Adrenal gland (tissue), 12 donors: ENCODE data around the gene SLC24A3. TPM values are rescaled to one million over a fixed set of nuclear protein-coding genes. Genes with fewer than 3 reads are reported as not detected.

Experiments used
- DNase-seq, 7 donors: peaks; one replicate each; pipeline ENCODE4 v3.0.0-alpha.2; 2019 to 2020
- H3K27ac ChIP-seq, 5 donors: fragments of 200-600 bp; sonication (generic) in 4 of 5; 1 replicate in 3 of 5; 2 replicates in 2 of 5; pipeline versions ENCODE4 v1.5.1 to v1.8.0; 2016 to 2020; ENCODE audit warnings: mild to moderate bottlenecking in 1 of 5
- H3K27me3 ChIP-seq: fragments of 200-600 bp; 2 replicates; pipeline ENCODE4 v1.8.0; 2021
- H3K36me3 ChIP-seq, 2 donors: fragments of 200-600 bp; replicated peaks in 1 of 2; 1 replicate in 1 of 2; 2 replicates in 1 of 2; pipeline versions ENCODE4 v1.5.1 to v1.8.0; 2018 to 2022
- H3K4me1 ChIP-seq, 2 donors: fragments of 200-600 bp; replicated peaks in 1 of 2; 1 replicate in 1 of 2; 2 replicates in 1 of 2; pipeline versions ENCODE4 v1.5.1 to v1.8.0; 2018 to 2021
- H3K4me3 ChIP-seq, 4 donors: fragments of 200-600 bp; sonication (generic) in 3 of 4; one replicate each; pipeline ENCODE4 v1.5.1; 2016 to 2018
- H3K9me3 ChIP-seq, 3 donors: fragments of 200-600 bp; sonication (generic) in 1 of 3; replicated peaks in 1 of 3; 1 replicate in 2 of 3; 2 replicates in 1 of 3; pipeline versions ENCODE4 v1.5.1 to v1.8.0; 2016 to 2021
- POLR2A ChIP-seq, 2 donors: fragments of 450-650 bp; IDR thresholded peaks; one replicate each; pipeline ENCODE4 v1.6.1; 2017; ENCODE audit warnings: antibody characterized with exemption in 2 of 2, mild to moderate bottlenecking in 2 of 2, moderate library complexity in 1 of 2
- WGBS, 4 donors: extraction: QIAGEN DNeasy Blood & Tissue Kit in 2 of 4; methylation state at CpG; one replicate each; pipeline versions ENCODE4 v1.1.5 to v1.1.7; 2013 to 2017; 5-methylcytosine and 5-hydroxymethylcytosine counted together
- intact Hi-C, 2 donors: fragments of 100-400 bp; cut with DNase I; formaldehyde crosslinking; loops; one replicate each; pipeline versions ENCODE4 v1.14.1 to v1.15.0; 2022 to 2023
- polyA plus RNA-seq, 3 donors: library from polyadenylated mRNA; stranded (reverse); fragments of 200-250 nt in 2 of 3; fragments of 350-450 nt in 1 of 3; fragmentation: Illumina TruSeq in 1 of 3; extraction: RNeasy Lipid Tissue Mini Kit (QIAGEN cat#74804) in 1 of 3; gene quantifications; one replicate each; pipeline ENCODE4 v1.2.3, GENCODE V29; 2013 to 2014
- total RNA-seq, 9 donors: library from RNA; depleted of rRNA in 4 of 9; stranded (reverse); fragments of >200 nt in 4 of 9; fragments of 120-200 nt in 1 of 9; fragmentation: NEBNext Ultra II Directional in 1 of 9; extraction: Animal tissue kit (Norgen Biotek cat#: 25700) in 1 of 9; gene quantifications; one replicate each; pipeline versions ENCODE4 v1.1.0 to v1.2.4, GENCODE V29; 2013 to 2023
- TF ChIP-seq, protein P1 (sequence below), 6 experiments: fragments of 450-650 bp in 4 of 6; fragments of 200-600 bp in 2 of 6; sonication (generic) in 1 of 6; IDR thresholded peaks; 1 replicate in 5 of 6; 2 replicates in 1 of 6; pipeline versions ENCODE4 v1.5.1 to v1.8.0; 2016 to 2021; ENCODE audit warnings: antibody characterized with exemption in 6 of 6, mild to moderate bottlenecking in 2 of 6, moderate library complexity in 1 of 6
- donor health status: healthy with polysubstance abuse.
- donor health status: Bipolar disorder and iron deficiency.
- donor health status: DM: yes; HTN: yes; CAD: no.
- donor health status: DM: no; HTN: no; CAD: no.
- donor health status: DM: no; HTN: no; CAD: no.
- donor health status: DM: yes; HTN: yes; CAD: no.

The SLC24A3 gene
- total and polyA plus RNA-seq, 12 donors = 0.89 to 44.4 (median 2.7) TPM

GRCh38 chr20:19530006-19530405 is 317.6 kb downstream of the SLC24A3 start:
- 87 to 93% (median 90%) methylated on average over 5 of the region's 5 CpGs for WGBS, 4 donors
- Histone ChIP-seq H3K4me1 (no peaks in the 10 kb centered on the region), H3K27me3 (no peaks in the 10 kb centered on the region), H3K36me3 (no peaks in the 10 kb centered on the region), H3K27ac (no peak overlapping the region), H3K9me3 (no peaks in the 10 kb centered on the region), H3K4me3 (no peak overlapping the region)
- no peak for DNase-seq
- intact Hi-C loops = no loop called here
- no peak for TF ChIP-seq POLR2A (IDR thresholded peaks at IDR 0.05)
- TF ChIP-seq, protein P1, sequence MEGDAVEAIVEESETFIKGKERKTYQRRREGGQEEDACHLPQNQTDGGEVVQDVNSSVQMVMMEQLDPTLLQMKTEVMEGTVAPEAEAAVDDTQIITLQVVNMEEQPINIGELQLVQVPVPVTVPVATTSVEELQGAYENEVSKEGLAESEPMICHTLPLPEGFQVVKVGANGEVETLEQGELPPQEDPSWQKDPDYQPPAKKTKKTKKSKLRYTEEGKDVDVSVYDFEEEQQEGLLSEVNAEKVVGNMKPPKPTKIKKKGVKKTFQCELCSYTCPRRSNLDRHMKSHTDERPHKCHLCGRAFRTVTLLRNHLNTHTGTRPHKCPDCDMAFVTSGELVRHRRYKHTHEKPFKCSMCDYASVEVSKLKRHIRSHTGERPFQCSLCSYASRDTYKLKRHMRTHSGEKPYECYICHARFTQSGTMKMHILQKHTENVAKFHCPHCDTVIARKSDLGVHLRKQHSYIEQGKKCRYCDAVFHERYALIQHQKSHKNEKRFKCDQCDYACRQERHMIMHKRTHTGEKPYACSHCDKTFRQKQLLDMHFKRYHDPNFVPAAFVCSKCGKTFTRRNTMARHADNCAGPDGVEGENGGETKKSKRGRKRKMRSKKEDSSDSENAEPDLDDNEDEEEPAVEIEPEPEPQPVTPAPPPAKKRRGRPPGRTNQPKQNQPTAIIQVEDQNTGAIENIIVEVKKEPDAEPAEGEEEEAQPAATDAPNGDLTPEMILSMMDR (IDR thresholded peaks at IDR 0.05) = no peak

- TF ChIP-seq, protein P1 (IDR thresholded peaks at IDR 0.05) = no peak
- TF ChIP-seq POLR2A (IDR thresholded peaks at IDR 0.05) = no peak
- no peak for DNase-seq
- H3K27ac ChIP-seq = no peak overlapping the region
- H3K4me3 ChIP-seq = no peak overlapping the region
- H3K9me3 ChIP-seq = no peaks in the 10 kb centered on the region
- intact Hi-C loops = no loop called here
- no peaks in the 10 kb centered on the region for H3K36me3 ChIP-seq
- WGBS, 4 donors = 89 to 96% (median 92%) methylated on average over 5 of the region's 5 CpGs
- no peaks in the 10 kb centered on the region for H3K4me1 ChIP-seq
- H3K27me3 ChIP-seq = no peaks in the 10 kb centered on the region
These were observed 319.0 kb downstream of the SLC24A3 start for GRCh38 chr20:19531446-19531845.

GRCh38 chr20:19538556-19538955 is 326.1 kb downstream of the SLC24A3 start:
- DNase-seq = no peak
- no peaks in the 10 kb centered on the region for H3K4me1 ChIP-seq
- no peak overlapping the region for H3K27ac ChIP-seq
- WGBS, 4 donors = 84 to 95% (median 87%) methylated on average over 3 of the region's 3 CpGs
- TF ChIP-seq POLR2A (IDR thresholded peaks at IDR 0.05) = no peak
- TF ChIP-seq, protein P1 (IDR thresholded peaks at IDR 0.05) = no peak
- no peaks in the 10 kb centered on the region for H3K27me3 ChIP-seq
- H3K9me3 ChIP-seq = no peaks in the 10 kb centered on the region
- intact Hi-C loops = no loop called here
- H3K4me3 ChIP-seq = no peak overlapping the region
- no peaks in the 10 kb centered on the region for H3K36me3 ChIP-seq

DNA sequence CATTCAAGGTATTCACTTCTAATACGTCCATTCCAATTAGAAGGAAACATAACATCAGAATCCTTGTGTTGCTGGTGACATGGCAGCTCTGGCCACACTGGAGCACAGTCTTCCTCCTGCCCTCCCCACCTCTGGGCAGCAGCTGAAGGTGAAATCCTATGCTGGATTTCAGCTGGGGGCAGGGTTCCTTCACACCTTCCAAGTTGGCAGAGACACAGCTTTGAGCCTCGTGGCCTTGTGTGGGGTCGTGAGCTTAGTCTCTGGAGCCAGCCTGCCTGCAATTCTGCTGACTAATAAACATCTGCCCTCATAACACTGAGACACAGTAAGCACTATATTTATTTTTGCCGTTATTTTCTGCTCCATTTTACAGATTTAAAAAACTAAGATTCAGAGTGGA is 326.7 kb downstream of the SLC24A3 start:
- Histone ChIP-seq H3K27ac (no peak overlapping the region), H3K4me1 (no peaks in the 10 kb centered on the region), H3K9me3 (no peaks in the 10 kb centered on the region), H3K27me3 (no peaks in the 10 kb centered on the region), H3K4me3 (no peak overlapping the region), H3K36me3 (no peaks in the 10 kb centered on the region)
- intact Hi-C loops = no loop called here
- no peak for TF ChIP-seq POLR2A (IDR thresholded peaks at IDR 0.05)
- TF ChIP-seq, protein P1 (IDR thresholded peaks at IDR 0.05) = no peak
- whole genome bisulfite sequencing, 4 donors = 24 to 34% (median 28%) methylated on average over 4 of the region's 4 CpGs
- DNase-seq = peak in 1 of 7 donors; percentile 23
